Amygdala (tissue), 56 donors: Measurements from ENCODE around the gene PCCA.
"Not testable (repeated sequence)": the region's sequence is repeated elsewhere in the genome, so short reads cannot be mapped to it uniquely, and the experiment has no call there.

Experiments
- DNase-seq, 56 donors: peaks; one replicate each; lab custom pipeline; 2025; lab: John Stamatoyannopoulos, UW

PCCA gene

DNA sequence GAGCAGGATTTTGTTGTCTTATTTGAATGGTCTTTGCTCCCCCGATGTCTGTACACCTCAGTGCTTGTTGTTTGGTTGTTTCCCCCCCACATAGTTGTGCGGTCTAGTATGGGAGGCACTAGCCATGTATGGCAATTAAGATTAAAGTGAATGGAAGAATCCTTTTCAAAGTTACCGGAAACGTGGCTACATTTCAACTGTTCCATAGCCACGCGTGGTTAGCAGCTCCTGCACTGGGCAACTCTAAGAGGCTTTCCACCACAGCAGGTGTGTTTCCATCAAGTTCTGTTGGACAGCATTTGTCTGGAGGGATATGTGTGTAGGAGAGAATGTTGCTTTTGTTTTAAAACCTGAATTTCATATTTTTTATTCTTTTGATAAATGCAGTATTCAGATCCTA lies 252.4 kb downstream of the PCCA start:
- DNase-seq = no peak

GRCh38 chr13:100344544-100344943 lies 255.7 kb downstream of the PCCA start:
- DNase-seq = no peak

- no peak for DNase-seq
Measured at GRCh38 chr13:100347968-100348367, 259.1 kb downstream of the PCCA start.

DNA sequence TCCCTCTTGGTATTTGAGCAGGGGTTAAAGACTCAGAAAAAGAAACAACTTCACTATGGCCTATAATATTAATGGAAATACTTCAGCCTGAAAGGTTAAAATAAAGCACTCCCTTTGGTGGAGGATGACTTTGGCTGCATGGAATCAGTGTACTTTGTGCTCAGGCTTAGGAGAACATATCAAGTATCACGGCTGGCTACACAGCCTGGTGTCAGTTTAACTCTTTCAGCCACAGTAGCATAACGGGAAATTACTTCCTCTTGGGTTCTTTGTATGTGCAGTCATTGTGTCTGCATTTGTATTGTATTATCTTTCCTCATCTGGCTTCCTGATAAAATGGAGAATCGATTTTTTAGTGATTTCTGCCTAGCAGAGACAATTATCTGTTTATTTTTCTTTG lies 260.7 kb downstream of the PCCA start:
- no peak for DNase-seq

- peak in 1 of 56 donors; percentile 1 for DNase-seq
Measured at GRCh38 chr13:100350601-100351000, 261.7 kb downstream of the PCCA start.

DNA sequence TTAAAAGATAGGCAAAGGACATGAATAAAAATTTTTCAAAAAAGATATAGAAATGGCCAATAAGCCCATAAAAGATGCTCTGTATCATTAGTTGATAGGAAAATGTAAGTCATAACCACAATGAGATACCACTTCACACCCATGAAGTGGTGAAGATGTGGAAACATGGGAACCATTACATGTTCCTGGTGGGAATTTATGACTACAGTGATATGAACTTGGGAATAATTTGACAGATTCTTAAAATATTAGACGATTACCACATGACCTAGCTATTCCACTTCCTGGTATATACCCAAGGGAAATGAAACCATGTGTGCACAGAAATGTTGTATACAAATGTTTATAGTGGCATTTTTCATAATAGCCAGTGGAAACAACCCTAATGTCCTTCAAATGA lies 267.5 kb downstream of the PCCA start:
- DNase-seq = no peak

- DNase-seq = no peak
Measured at GRCh38 chr13:100356889-100357288, 268.0 kb downstream of the PCCA start.

- no peak for DNase-seq
Measured at GRCh38 chr13:100357764-100358163, 268.9 kb downstream of the PCCA start.

DNA sequence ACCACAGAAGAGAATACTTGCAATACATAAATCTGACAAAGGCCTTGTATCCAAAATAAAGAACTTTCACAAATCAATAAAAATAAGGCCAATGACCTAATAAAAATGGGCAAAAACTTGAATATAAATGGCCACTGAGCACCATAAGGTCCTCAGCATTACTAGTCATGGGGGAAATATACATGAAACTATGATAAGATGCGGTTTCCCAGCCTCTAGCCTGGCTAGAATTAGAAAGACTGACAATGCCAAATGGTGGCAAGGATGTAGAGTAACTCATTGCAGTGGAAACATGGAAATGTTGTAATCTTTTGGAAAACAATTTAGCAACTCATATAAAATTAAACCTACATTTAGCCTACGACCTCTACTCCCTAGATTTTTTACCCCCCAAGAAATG lies 272.6 kb downstream of the PCCA start:
- DNase-seq = no peak

- no peak for DNase-seq
Measured at GRCh38 chr13:100362371-100362770, 273.5 kb downstream of the PCCA start.

- DNase-seq = no peak
Measured at GRCh38 chr13:100362781-100363180, 273.9 kb downstream of the PCCA start.

- no peak for DNase-seq
Measured at GRCh38 chr13:100363285-100363711, 274.4 kb downstream of the PCCA start.

DNA sequence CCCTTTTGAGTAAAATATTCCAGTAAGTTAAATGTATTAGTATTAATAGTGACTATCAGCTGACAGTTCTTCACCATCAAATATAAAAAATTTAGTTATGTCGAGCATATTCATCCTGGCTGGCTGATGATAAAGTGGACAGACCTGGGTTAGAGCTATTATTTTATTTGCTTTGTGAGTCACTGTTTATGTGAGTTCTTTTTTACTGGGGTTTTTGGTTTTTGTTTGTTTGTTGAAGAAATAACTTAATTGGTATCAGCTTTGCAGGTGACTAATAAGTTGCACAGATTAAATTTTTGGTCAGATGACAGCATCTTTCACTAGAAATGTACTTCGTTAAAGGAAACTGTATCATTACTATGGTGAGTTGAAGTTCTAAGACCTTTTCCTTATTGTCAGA lies 275.0 kb downstream of the PCCA start:
- no peak for DNase-seq

DNA sequence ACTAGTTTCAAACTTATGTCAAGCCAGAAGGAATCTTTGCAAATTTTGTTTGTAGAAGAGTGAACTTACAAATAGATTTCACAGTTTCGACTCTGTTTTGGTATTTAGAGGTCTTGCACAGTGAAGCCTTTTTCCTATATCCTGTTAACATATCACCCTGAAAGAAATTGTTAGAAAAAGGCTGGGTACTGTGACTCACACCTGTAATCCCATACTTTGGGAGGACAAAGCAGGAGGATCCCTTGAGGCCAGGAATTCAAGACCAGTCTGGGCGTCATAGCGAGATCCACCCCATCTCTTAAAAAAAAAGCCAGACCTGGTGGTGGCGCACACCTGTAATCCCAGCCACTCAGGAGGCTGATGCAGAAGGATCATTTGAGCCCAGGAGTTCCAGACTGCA lies 275.7 kb downstream of the PCCA start:
- DNase-seq = no peak

GRCh38 chr13:100365680-100366079 lies 276.8 kb downstream of the PCCA start:
- DNase-seq = no peak

- DNase-seq = no peak
Measured at GRCh38 chr13:100378533-100378932, 289.6 kb downstream of the PCCA start.

DNA sequence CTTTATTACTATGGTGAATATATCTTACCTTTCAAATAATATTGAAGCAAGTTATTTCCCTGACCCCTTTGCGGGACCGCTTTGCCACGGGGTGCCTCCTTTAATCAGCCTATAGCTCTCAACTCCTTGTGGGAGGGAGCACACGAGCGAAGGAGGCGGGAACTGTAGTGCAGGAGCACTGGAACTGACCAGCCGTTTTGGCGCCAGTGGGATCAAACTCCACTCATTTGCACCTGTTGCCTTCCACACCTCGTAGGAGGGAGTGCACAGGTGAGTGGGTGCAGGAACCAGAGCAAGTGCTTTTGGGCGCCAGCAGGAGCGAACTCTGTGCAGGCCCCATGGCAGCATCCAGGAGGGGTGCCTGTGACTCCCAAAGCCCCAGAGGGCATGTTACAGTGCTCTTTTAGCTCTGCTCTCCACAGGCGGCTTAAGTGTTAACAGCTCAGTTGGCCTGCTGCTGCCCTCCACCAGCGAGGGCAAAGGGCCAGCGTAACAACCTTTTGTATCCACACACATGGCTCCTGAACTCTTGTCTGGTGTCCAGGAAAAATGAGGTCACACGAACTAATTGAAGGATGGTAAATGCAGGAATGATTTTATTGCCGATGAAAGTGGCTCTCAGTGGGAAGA lies 292.8 kb downstream of the PCCA start:
- DNase-seq = no peak

- no peak for DNase-seq
Measured at GRCh38 chr13:100382785-100383184, 293.9 kb downstream of the PCCA start.

- DNase-seq = no peak
Measured at GRCh38 chr13:100387416-100387815, 298.5 kb downstream of the PCCA start.

DNA sequence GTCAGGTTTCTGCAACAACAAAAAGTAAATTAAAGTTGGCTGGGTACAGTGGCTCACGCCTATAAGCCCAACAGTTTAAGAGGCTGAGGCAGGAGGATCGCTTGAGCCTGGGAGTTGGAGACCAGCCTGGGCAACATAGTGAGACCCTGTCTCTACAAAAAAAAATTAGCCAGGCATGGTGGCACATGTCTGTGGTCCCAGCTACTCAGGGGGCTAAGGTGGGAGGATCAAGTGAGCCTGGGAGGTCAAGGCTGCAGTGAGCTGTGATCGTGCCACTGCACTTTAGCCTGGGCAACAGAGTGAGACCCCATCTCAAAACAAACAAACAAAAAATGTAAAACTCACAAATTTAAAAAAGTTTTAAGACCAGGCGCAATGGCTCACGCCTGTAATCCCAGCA lies 299.3 kb downstream of the PCCA start:
- not testable (repeated sequence) for DNase-seq

DNA sequence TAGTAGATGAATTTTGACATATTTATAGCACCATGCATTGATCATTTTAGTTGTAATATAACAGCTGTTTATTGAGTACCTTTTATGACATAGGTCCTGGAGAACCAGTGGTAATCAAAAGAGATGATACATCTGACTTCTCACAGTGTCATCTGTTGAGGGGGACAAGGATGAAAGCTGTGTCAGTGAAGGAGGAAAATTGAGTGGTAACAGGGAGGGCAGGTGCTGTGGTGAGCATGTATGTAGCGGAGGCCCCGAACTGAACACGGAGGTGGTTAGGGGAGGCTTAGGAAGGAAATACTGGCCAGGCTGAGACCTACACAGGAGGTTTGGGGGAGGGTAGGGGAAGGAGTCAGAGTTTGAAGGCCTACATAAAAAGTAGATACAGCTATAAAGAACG lies 300.0 kb downstream of the PCCA start:
- peak in 1 of 56 donors; percentile 1 for DNase-seq

GRCh38 chr13:100389617-100390016 lies 300.7 kb downstream of the PCCA start:
- no peak for DNase-seq
